ENCODE results near the gene CA10. TPM values are rescaled to one million over a fixed set of nuclear protein-coding genes. Genes with fewer than 3 reads are reported as not detected.

The CA10 gene
- total RNA-seq, 1 donor from 2014 or later = 2.2 TPM

- no peak for DNase-seq (ENCODE audit: extremely low spot score, unreplicated experiment)
- Mint-ChIP-seq H3K4me3 (no peak overlapping the region), H3K27ac (no peak overlapping the region), H3K4me1 (ENCODE audit: unreplicated experiment) (no peaks in the 10 kb centered on the region), H3K9me3 (peaks cover 5% of the 10 kb centered on the region), H3K27me3 (peaks cover 22% of the 10 kb centered on the region), H3K36me3 (peaks cover 3% of the 10 kb centered on the region)
- no peak for TF ChIP-seq CTCF (conservative IDR thresholded peaks at IDR 0.05)
These were observed 540.5 kb downstream of the CA10 start for GRCh38 chr17:51617986-51618385.

- H3K27ac Mint-ChIP-seq = no peak overlapping the region
- peaks cover 8% of the 10 kb centered on the region for H3K9me3 Mint-ChIP-seq
- no peak for DNase-seq (ENCODE audit: extremely low spot score, unreplicated experiment)
- H3K4me3 Mint-ChIP-seq = no peak overlapping the region
- H3K4me1 Mint-ChIP-seq (ENCODE audit: unreplicated experiment) = peaks cover 14% of the 10 kb centered on the region
- peaks cover 16% of the 10 kb centered on the region for H3K27me3 Mint-ChIP-seq
- TF ChIP-seq CTCF (conservative IDR thresholded peaks at IDR 0.05) = no peak
- peaks cover 3% of the 10 kb centered on the region for H3K36me3 Mint-ChIP-seq
These were observed 545.3 kb downstream of the CA10 start for GRCh38 chr17:51613255-51613654.

GRCh38 chr17:51612692-51613091, 545.8 kb downstream of the CA10 start:
- Mint-ChIP-seq H3K4me1 (ENCODE audit: unreplicated experiment) (peaks cover 17% of the 10 kb centered on the region), H3K9me3 (peaks cover 8% of the 10 kb centered on the region), H3K4me3 (no peak overlapping the region), H3K27ac (no peak overlapping the region), H3K36me3 (peaks cover 3% of the 10 kb centered on the region), H3K27me3 (peaks cover 11% of the 10 kb centered on the region)
- no peak for TF ChIP-seq CTCF (conservative IDR thresholded peaks at IDR 0.05)
- no peak for DNase-seq (ENCODE audit: extremely low spot score, unreplicated experiment)

GRCh38 chr17:51611585-51611984, 546.9 kb downstream of the CA10 start:
- peaks cover 2% of the 10 kb centered on the region for H3K36me3 Mint-ChIP-seq
- H3K27ac Mint-ChIP-seq = no peak overlapping the region
- peaks cover 10% of the 10 kb centered on the region for H3K27me3 Mint-ChIP-seq

GRCh38 chr17:51610834-51611233, 547.7 kb downstream of the CA10 start:
- Mint-ChIP-seq H3K27me3 (peaks cover 8% of the 10 kb centered on the region), H3K27ac (no peak overlapping the region), H3K4me1 (ENCODE audit: unreplicated experiment) (peaks cover 24% of the 10 kb centered on the region), H3K9me3 (peaks cover 3% of the 10 kb centered on the region), H3K36me3 (no peaks in the 10 kb centered on the region), H3K4me3 (no peak overlapping the region)
- no peak for DNase-seq (ENCODE audit: extremely low spot score, unreplicated experiment)
- TF ChIP-seq CTCF (conservative IDR thresholded peaks at IDR 0.05) = no peak

More at GRCh38 chr17:51611585-51611984, 546.9 kb downstream of the CA10 start:
- peaks cover 6% of the 10 kb centered on the region for H3K9me3 Mint-ChIP-seq
- TF ChIP-seq CTCF (conservative IDR thresholded peaks at IDR 0.05) = no peak
- peaks cover 24% of the 10 kb centered on the region for H3K4me1 Mint-ChIP-seq (ENCODE audit: unreplicated experiment)
- no peak for DNase-seq (ENCODE audit: extremely low spot score, unreplicated experiment)
- no peak overlapping the region for H3K4me3 Mint-ChIP-seq

- Mint-ChIP-seq H3K4me1 (ENCODE audit: unreplicated experiment) (peaks cover 24% of the 10 kb centered on the region), H3K36me3 (no peaks in the 10 kb centered on the region), H3K4me3 (no peak overlapping the region), H3K9me3 (peaks cover 3% of the 10 kb centered on the region), H3K27me3 (peaks cover 3% of the 10 kb centered on the region), H3K27ac (no peak overlapping the region)
- DNase-seq (ENCODE audit: extremely low spot score, unreplicated experiment) = no peak
- no peak for TF ChIP-seq CTCF (conservative IDR thresholded peaks at IDR 0.05)
These were observed 548.4 kb downstream of the CA10 start for GRCh38 chr17:51610155-51610554.

Data from type B pancreatic cell (in vitro differentiated cells).